Measurements from ENCODE around the gene ASS1. TPM values are rescaled to one million over a fixed set of nuclear protein-coding genes. Genes with fewer than 3 reads are reported as not detected.
"Not testable (repeated sequence)": the region's sequence is repeated elsewhere in the genome, so short reads cannot be mapped to it uniquely, and the experiment has no call there.

The ASS1 gene
- total RNA-seq (2014; rRNA removed; shearing (Covaris generic)), result 55.2 and 63.6 TPM in 2 replicates

GRCh38 chr9:130444565-130445221 is at the start of gene ASS1:
Gene ASS1, plus strand, starts transcription at chr9:130444961. Its CDS starts 7,268 bp downstream, at chr9:130452229.
- no peak for DNase-seq (ENCODE audit: low spot score)

- no peak for DNase-seq (ENCODE audit: low spot score)
These were observed 48.8 kb upstream of the ASS1 start for GRCh38 chr9:130395810-130396435.

GRCh38 chr9:130396581-130396980 is 48.2 kb upstream of the ASS1 start:
- no peak for DNase-seq (ENCODE audit: low spot score)

- no peak for DNase-seq (ENCODE audit: low spot score)
These were observed 46.1 kb upstream of the ASS1 start for GRCh38 chr9:130398487-130399240.

- no peak for DNase-seq (ENCODE audit: low spot score)
These were observed 45.0 kb upstream of the ASS1 start for GRCh38 chr9:130399768-130400167.

- no peak for DNase-seq (ENCODE audit: low spot score)
These were observed 43.9 kb upstream of the ASS1 start for GRCh38 chr9:130400870-130401269.

GRCh38 chr9:130401742-130402141 is 43.0 kb upstream of the ASS1 start:
- not testable (repeated sequence) for DNase-seq (ENCODE audit: low spot score)

- no peak for DNase-seq (ENCODE audit: low spot score)
These were observed 42.5 kb upstream of the ASS1 start for GRCh38 chr9:130402243-130402642.

GRCh38 chr9:130402645-130403440 is 41.9 kb upstream of the ASS1 start:
- DNase-seq (ENCODE audit: low spot score), result no peak

GRCh38 chr9:130405657-130406257 is 39.0 kb upstream of the ASS1 start:
- DNase-seq (ENCODE audit: low spot score), result no peak

- no peak for DNase-seq (ENCODE audit: low spot score)
These were observed 38.4 kb upstream of the ASS1 start for GRCh38 chr9:130406278-130406895.

GRCh38 chr9:130407916-130408663 is 36.7 kb upstream of the ASS1 start:
- DNase-seq (ENCODE audit: low spot score), result no peak

GRCh38 chr9:130408669-130409068 is 36.1 kb upstream of the ASS1 start:
- DNase-seq (ENCODE audit: low spot score), result no peak

GRCh38 chr9:130409246-130409645 is 35.5 kb upstream of the ASS1 start:
- DNase-seq (ENCODE audit: low spot score), result no peak

- no peak for DNase-seq (ENCODE audit: low spot score)
These were observed 34.3 kb upstream of the ASS1 start for GRCh38 chr9:130410443-130410842.

- no peak for DNase-seq (ENCODE audit: low spot score)
These were observed 33.2 kb upstream of the ASS1 start for GRCh38 chr9:130411566-130411915.

- no peak for DNase-seq (ENCODE audit: low spot score)
These were observed 30.6 kb upstream of the ASS1 start for GRCh38 chr9:130414081-130414731.

- no peak for DNase-seq (ENCODE audit: low spot score)
These were observed 29.6 kb upstream of the ASS1 start for GRCh38 chr9:130414910-130415746.

GRCh38 chr9:130417602-130418001 is 27.2 kb upstream of the ASS1 start:
- DNase-seq (ENCODE audit: low spot score), result no peak

Measured in H4 (cell line).